Measurements from ENCODE around the gene SUN1.
"Not testable (repeated sequence)": the region's sequence is repeated elsewhere in the genome, so short reads cannot be mapped to it uniquely, and the experiment has no call there.

SUN1 gene

GRCh38 chr7:920351-921070 is 88.2 kb downstream of the SUN1 start:
- DNase-seq (ENCODE audit: low spot score), result no peak

- no peak for DNase-seq (ENCODE audit: low spot score)
Observed at GRCh38 chr7:921071-921461, 88.8 kb downstream of the SUN1 start.

- DNase-seq (ENCODE audit: low spot score), result no peak
Observed at GRCh38 chr7:921581-922333, 89.5 kb downstream of the SUN1 start.

DNA sequence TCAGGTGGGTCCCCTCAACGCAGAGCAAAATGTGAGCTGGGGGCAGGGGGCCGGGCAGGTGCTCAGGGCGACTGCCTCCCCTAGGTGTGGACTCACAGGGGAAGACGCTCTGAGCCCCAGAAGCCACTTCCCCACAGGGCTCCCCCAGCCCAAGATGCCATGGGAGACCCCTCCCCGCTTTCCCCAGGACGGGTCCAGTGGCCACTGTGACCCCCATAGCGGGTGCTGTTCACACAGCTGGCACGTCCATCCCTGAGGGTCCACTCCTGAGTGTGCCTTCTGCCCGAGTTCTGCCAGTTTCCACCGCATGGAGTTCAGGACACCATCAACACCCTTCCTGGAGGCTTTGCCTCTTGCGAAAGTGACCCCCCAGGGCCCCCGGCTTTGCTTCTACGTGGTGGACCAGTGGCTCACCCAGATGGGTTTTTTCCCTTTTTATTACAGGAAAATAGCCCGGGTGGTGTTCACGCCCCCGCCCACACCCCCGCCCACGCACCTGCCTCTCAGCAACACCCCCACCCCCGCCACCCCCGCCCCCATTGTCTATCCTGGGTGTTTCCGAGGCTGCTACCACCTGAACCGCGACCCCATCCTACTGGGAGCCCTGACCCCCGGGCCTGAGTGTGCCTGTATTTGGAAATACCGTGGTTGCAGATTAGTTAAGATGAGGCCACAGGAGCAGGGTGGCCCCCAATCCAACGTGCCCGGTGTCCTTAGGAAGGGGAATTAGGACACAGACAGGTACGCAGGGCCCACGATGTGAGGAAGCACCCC is 90.2 kb downstream of the SUN1 start:
- DNase-seq (ENCODE audit: low spot score), result no peak

GRCh38 chr7:923108-924041 is 91.1 kb downstream of the SUN1 start:
- peak; percentile 44 for DNase-seq (ENCODE audit: low spot score)

DNA sequence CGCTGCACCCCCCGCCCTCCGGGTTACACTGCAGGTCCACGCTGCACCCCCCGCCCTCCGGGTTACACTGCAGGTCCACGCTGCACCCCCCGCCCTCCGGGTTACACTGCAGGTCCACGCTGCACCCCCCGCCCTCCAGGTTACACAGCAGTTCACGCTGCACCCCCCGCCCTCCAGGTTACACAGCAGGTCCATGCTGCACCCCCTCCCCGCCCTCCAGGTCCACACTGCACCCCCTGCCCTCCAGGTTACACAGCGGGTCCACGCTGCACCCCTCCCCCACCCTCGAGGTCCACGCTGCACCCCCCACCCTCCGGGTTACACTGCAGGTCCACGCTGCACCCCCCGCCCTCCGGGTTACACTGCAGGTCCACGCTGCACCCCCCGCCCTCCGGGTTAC is 91.8 kb downstream of the SUN1 start:
- not testable (repeated sequence) for DNase-seq (ENCODE audit: low spot score)

Data from GM03348 (cell line).